ENCODE data around the gene UBXN4. TPM values are rescaled to one million over a fixed set of nuclear protein-coding genes. Genes with fewer than 3 reads are reported as not detected.
"Not testable (repeated sequence)": the region's sequence is repeated elsewhere in the genome, so short reads cannot be mapped to it uniquely, and the experiment has no call there.

Gene UBXN4
- polyA plus RNA-seq, 1 donor, result 179 TPM

GRCh38 chr2:135802350-135802749 is 60.7 kb downstream of the UBXN4 start:
- no peak for DNase-seq

GRCh38 chr2:135803278-135803677 is 61.6 kb downstream of the UBXN4 start:
- no peak for DNase-seq

GRCh38 chr2:135807874-135808273 is 66.2 kb downstream of the UBXN4 start:
- not testable (repeated sequence) for DNase-seq

GRCh38 chr2:135812907-135813511 is 71.4 kb downstream of the UBXN4 start:
- DNase-seq, result no peak

GRCh38 chr2:135815269-135815668 is 73.6 kb downstream of the UBXN4 start:
- no peak for DNase-seq

- no peak for DNase-seq
These were observed 75.8 kb downstream of the UBXN4 start for GRCh38 chr2:135817466-135817865.

GRCh38 chr2:135817951-135818350 is 76.3 kb downstream of the UBXN4 start:
- DNase-seq, result no peak

- DNase-seq, result no peak
These were observed 77.4 kb downstream of the UBXN4 start for GRCh38 chr2:135818937-135819610.

GRCh38 chr2:135820003-135820618 is 78.5 kb downstream of the UBXN4 start:
- DNase-seq, result no peak

- DNase-seq, result no peak
These were observed 79.5 kb downstream of the UBXN4 start for GRCh38 chr2:135821190-135821589.

GRCh38 chr2:135822855-135823254 is 81.2 kb downstream of the UBXN4 start:
- no peak for DNase-seq

GRCh38 chr2:135825131-135825530 is 83.5 kb downstream of the UBXN4 start:
- no peak for DNase-seq

- DNase-seq, result no peak
These were observed 84.0 kb downstream of the UBXN4 start for GRCh38 chr2:135825550-135826176.

- no peak for DNase-seq
These were observed 84.9 kb downstream of the UBXN4 start for GRCh38 chr2:135826544-135826943.

GRCh38 chr2:135829378-135830135 is 87.9 kb downstream of the UBXN4 start:
- DNase-seq, result no peak

- no peak for DNase-seq
These were observed 89.6 kb downstream of the UBXN4 start for GRCh38 chr2:135831180-135831812.

- DNase-seq, result no peak
These were observed 91.2 kb downstream of the UBXN4 start for GRCh38 chr2:135832891-135833290.
